Measurements from ENCODE around the gene C1orf53. TPM values are rescaled to one million over a fixed set of nuclear protein-coding genes. Genes with fewer than 3 reads are reported as not detected.

The C1orf53 gene
- total and polyA plus RNA-seq, 2 of the 13 experiments (the other 11 are each of a cell fraction or from before 2014, with no cell fraction given) = 5.8 to 10.1 TPM

GRCh38 chr1:197884173-197884572, 18.3 kb upstream of the C1orf53 start (continued):
- no peak for TF ChIP-seq HNF1A (IDR thresholded peaks at IDR 0.05; ENCODE audit: low read depth)
- peak; percentile 51; the same call in 1 of the 2 replicates for TF ChIP-seq HNF1A (CRISPR knock-in tag; IDR thresholded peaks at IDR 0.05; ENCODE audit: borderline replicate concordance)
- no peak for TF ChIP-seq MLXIP (CRISPR knock-in tag; IDR thresholded peaks at IDR 0.05; ENCODE audit: borderline replicate concordance)
- TF ChIP-seq THAP7 (CRISPR knock-in tag; IDR thresholded peaks at IDR 0.05) = no peak
- TF ChIP-seq ZNF33A (CRISPR knock-in tag; IDR thresholded peaks at IDR 0.05; ENCODE audit: borderline replicate concordance) = no peak
- no peak for TF ChIP-seq ZFP82 (CRISPR knock-in tag; IDR thresholded peaks at IDR 0.05; ENCODE audit: borderline replicate concordance)
- TF ChIP-seq ZNF501 (CRISPR knock-in tag; IDR thresholded peaks at IDR 0.05) = peak; percentile 68; the same call in 1 of the 2 replicates
- no peak for TF ChIP-seq ZFYVE20 (CRISPR knock-in tag; IDR thresholded peaks at IDR 0.05; ENCODE audit: borderline replicate concordance, low read depth)
- no peak for TF ChIP-seq RARG (CRISPR knock-in tag; IDR thresholded peaks at IDR 0.05; ENCODE audit: low read depth)
- TF ChIP-seq HNRNPUL1 (IDR thresholded peaks at IDR 0.05; ENCODE audit: low read depth, low read length) = no peak
- no peak for TF ChIP-seq TBX3 (IDR thresholded peaks at IDR 0.05; ENCODE audit: borderline replicate concordance)
- TF ChIP-seq GZF1 (CRISPR knock-in tag; IDR thresholded peaks at IDR 0.05) = no peak
- no peak for TF ChIP-seq RAD21 (CRISPR knock-in tag; IDR thresholded peaks at IDR 0.05)
- no peak for TF ChIP-seq ZBTB49 (CRISPR knock-in tag; IDR thresholded peaks at IDR 0.05; ENCODE audit: borderline replicate concordance)
- TF ChIP-seq ZNF234 (CRISPR knock-in tag; conservative IDR thresholded peaks at IDR 0.05) = no peak
- TF ChIP-seq HOMEZ (CRISPR knock-in tag; IDR thresholded peaks at IDR 0.05; ENCODE audit: low read depth) = peak; percentile 83
- no peak for TF ChIP-seq CENPT (CRISPR knock-in tag; IDR thresholded peaks at IDR 0.05; ENCODE audit: low read depth)
- no peak for TF ChIP-seq KMT2A (CRISPR knock-in tag; IDR thresholded peaks at IDR 0.05)
- peak; percentile 64 for TF ChIP-seq TEAD3 (CRISPR knock-in tag; optimal IDR thresholded peaks at IDR 0.05; ENCODE audit: borderline replicate concordance)

Measured in HepG2 (cell line).